HepG2 (cell line): Measurements from ENCODE around the gene STC2. TPM values are rescaled to one million over a fixed set of nuclear protein-coding genes. Genes with fewer than 3 reads are reported as not detected.

Experiments
- ARNT ChIP-seq: fragments of 450-650 bp; IDR thresholded peaks from 2 replicates; pipeline ENCODE4 v1.6.1; 2017
- RARG ChIP-seq: sonication (generic); formaldehyde crosslinking; IDR thresholded peaks from 2 replicates; pipeline ENCODE4 v1.4.0; 2020; ENCODE audit warnings: low read depth, mild to moderate bottlenecking, missing genetic modification reagents
- SMAD1 ChIP-seq: sonication (generic); formaldehyde crosslinking; IDR thresholded peaks from 2 replicates; pipeline ENCODE4 v1.4.0; 2020; ENCODE audit warnings: missing genetic modification reagents, low read depth, mild to moderate bottlenecking, borderline replicate concordance
- ZNF354B ChIP-seq: sonication (generic); formaldehyde crosslinking; IDR thresholded peaks from 2 replicates; pipeline ENCODE4 v1.8.0; 2022; ENCODE audit warnings: mild to moderate bottlenecking, missing genetic modification reagents
- ZNF44 ChIP-seq: sonication (generic); formaldehyde crosslinking; IDR thresholded peaks from 2 replicates; pipeline ENCODE4 v1.5.1; 2020; ENCODE audit warnings: mild to moderate bottlenecking, missing genetic modification reagents
- polyA plus RNA-seq, 8 experiments: library from polyadenylated mRNA; depleted of rRNA in 3 of 8; stranded (reverse) in 7 of 8; unstranded in 1 of 8; fragments of >200 nt; fragmentation: Illumina TruSeq in 4 of 8; extraction: Trizol in 4 of 8; gene quantifications; 2 replicates each; pipeline versions ENCODE4 v1.2.1 to v1.2.3, GENCODE V29; 2011 to 2016; ENCODE audit warnings: low read depth in 4 of 8, missing spikeins in 1 of 8, mixed read lengths in 1 of 8; ENCODE audit not compliant: insufficient read depth in 1 of 8
- total RNA-seq, 5 experiments: library from RNA; depleted of rRNA; stranded (reverse); fragments of >200 nt; fragmentation: Illumina TruSeq; extraction: Trizol; gene quantifications; 2 replicates each; pipeline ENCODE4 v1.2.3, GENCODE V29; 2016; ENCODE audit warnings: low read depth in 1 of 5
- TF ChIP-seq, protein P1 (sequence below): sonication (generic); formaldehyde crosslinking; IDR thresholded peaks from 2 replicates; pipeline ENCODE4 v1.5.0; 2020; ENCODE audit warnings: mild to moderate bottlenecking, missing genetic modification reagents, borderline replicate concordance
- TF ChIP-seq, protein P2 (sequence below): sonication (generic); formaldehyde crosslinking; IDR thresholded peaks from 2 replicates; pipeline ENCODE4 v1.9.0; 2022; ENCODE audit warnings: missing genetic modification reagents, mild to moderate bottlenecking, borderline replicate concordance
- TF ChIP-seq, protein P3 (sequence below): IDR thresholded peaks from 2 replicates; pipeline ENCODE4 v1.6.1; 2018; ENCODE audit warnings: missing genetic modification reagents, mild to moderate bottlenecking, missing compliant biosample characterization
- TF ChIP-seq, protein P4 (sequence below): sonication (generic); formaldehyde crosslinking; IDR thresholded peaks from 2 replicates; pipeline ENCODE4 v1.5.0; 2020; ENCODE audit warnings: mild to moderate bottlenecking, missing genetic modification reagents, borderline replicate concordance

The STC2 gene
- total and polyA plus RNA-seq, 2 of the 13 experiments (the other 11 are each of a cell fraction or from before 2014, with no cell fraction given), result 27.1 to 69.2 TPM

DNA sequence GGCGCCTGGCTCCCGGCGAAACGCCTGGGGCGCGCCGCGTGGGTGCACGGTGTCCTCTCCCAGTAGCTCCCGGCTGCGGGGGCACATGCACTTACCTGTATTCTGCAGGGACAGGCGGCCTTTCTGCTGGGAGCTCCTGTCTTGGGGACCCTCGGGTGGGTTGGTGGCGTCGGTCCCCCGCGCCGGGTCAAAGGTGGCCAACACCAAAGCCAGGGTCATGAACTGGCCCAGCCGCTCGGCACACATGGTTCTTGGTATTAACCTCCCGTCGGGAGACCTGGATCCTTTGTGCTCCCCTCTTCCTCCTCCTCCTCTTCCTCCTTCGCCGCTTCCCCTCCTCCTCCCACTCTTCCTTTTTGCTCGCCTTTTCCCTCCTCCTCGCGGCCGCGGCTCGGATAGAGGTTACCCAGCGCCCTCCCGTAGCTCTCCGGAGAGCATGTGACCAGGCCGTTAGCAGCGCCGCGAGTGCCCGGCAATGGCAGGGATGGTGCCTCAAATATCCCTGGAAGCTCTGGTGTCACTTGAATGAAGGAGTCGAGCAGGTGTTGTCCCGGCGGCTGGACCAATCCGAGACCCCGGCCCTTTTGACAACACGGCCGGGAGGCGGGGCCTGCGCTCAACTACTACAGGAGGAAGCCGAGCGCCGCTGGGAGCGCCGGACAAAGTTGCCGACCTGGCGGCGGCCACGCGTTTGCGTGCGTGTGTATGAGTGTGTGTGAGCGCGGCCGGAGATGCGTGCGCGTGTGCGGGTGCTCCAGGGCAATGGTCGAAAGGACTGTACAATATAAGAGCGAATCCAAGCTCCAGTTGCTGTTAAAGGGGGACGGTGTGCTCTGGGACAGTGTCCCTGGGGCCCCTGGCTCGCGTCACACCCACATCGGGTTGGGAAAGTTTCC is at the start of gene STC2 (continued):
- TF ChIP-seq, protein P1, sequence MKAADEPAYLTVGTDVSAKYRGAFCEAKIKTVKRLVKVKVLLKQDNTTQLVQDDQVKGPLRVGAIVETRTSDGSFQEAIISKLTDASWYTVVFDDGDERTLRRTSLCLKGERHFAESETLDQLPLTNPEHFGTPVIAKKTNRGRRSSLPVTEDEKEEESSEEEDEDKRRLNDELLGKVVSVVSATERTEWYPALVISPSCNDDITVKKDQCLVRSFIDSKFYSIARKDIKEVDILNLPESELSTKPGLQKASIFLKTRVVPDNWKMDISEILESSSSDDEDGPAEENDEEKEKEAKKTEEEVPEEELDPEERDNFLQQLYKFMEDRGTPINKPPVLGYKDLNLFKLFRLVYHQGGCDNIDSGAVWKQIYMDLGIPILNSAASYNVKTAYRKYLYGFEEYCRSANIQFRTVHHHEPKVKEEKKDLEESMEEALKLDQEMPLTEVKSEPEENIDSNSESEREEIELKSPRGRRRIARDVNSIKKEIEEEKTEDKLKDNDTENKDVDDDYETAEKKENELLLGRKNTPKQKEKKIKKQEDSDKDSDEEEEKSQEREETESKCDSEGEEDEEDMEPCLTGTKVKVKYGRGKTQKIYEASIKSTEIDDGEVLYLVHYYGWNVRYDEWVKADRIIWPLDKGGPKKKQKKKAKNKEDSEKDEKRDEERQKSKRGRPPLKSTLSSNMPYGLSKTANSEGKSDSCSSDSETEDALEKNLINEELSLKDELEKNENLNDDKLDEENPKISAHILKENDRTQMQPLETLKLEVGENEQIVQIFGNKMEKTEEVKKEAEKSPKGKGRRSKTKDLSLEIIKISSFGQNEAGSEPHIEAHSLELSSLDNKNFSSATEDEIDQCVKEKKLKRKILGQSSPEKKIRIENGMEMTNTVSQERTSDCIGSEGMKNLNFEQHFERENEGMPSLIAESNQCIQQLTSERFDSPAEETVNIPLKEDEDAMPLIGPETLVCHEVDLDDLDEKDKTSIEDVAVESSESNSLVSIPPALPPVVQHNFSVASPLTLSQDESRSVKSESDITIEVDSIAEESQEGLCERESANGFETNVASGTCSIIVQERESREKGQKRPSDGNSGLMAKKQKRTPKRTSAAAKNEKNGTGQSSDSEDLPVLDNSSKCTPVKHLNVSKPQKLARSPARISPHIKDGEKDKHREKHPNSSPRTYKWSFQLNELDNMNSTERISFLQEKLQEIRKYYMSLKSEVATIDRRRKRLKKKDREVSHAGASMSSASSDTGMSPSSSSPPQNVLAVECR (CRISPR knock-in tag), result peak; percentile 91
- TF ChIP-seq ZNF354B (CRISPR knock-in tag) (no peak), ZNF44 (CRISPR knock-in tag) (0 out of 2 replicates have a peak, but pooled peaks have one; percentile 54), RARG (CRISPR knock-in tag) (0 out of 2 replicates have a peak, but pooled peaks have one; percentile 60), ARNT (no peak), SMAD1 (no peak)
- TF ChIP-seq, protein P2, sequence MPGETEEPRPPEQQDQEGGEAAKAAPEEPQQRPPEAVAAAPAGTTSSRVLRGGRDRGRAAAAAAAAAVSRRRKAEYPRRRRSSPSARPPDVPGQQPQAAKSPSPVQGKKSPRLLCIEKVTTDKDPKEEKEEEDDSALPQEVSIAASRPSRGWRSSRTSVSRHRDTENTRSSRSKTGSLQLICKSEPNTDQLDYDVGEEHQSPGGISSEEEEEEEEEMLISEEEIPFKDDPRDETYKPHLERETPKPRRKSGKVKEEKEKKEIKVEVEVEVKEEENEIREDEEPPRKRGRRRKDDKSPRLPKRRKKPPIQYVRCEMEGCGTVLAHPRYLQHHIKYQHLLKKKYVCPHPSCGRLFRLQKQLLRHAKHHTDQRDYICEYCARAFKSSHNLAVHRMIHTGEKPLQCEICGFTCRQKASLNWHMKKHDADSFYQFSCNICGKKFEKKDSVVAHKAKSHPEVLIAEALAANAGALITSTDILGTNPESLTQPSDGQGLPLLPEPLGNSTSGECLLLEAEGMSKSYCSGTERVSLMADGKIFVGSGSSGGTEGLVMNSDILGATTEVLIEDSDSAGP (CRISPR knock-in tag), result peak; percentile 76
- TF ChIP-seq, protein P3, sequence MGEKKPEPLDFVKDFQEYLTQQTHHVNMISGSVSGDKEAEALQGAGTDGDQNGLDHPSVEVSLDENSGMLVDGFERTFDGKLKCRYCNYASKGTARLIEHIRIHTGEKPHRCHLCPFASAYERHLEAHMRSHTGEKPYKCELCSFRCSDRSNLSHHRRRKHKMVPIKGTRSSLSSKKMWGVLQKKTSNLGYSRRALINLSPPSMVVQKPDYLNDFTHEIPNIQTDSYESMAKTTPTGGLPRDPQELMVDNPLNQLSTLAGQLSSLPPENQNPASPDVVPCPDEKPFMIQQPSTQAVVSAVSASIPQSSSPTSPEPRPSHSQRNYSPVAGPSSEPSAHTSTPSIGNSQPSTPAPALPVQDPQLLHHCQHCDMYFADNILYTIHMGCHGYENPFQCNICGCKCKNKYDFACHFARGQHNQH (CRISPR knock-in tag), result peak; percentile 90
- TF ChIP-seq, protein P4, sequence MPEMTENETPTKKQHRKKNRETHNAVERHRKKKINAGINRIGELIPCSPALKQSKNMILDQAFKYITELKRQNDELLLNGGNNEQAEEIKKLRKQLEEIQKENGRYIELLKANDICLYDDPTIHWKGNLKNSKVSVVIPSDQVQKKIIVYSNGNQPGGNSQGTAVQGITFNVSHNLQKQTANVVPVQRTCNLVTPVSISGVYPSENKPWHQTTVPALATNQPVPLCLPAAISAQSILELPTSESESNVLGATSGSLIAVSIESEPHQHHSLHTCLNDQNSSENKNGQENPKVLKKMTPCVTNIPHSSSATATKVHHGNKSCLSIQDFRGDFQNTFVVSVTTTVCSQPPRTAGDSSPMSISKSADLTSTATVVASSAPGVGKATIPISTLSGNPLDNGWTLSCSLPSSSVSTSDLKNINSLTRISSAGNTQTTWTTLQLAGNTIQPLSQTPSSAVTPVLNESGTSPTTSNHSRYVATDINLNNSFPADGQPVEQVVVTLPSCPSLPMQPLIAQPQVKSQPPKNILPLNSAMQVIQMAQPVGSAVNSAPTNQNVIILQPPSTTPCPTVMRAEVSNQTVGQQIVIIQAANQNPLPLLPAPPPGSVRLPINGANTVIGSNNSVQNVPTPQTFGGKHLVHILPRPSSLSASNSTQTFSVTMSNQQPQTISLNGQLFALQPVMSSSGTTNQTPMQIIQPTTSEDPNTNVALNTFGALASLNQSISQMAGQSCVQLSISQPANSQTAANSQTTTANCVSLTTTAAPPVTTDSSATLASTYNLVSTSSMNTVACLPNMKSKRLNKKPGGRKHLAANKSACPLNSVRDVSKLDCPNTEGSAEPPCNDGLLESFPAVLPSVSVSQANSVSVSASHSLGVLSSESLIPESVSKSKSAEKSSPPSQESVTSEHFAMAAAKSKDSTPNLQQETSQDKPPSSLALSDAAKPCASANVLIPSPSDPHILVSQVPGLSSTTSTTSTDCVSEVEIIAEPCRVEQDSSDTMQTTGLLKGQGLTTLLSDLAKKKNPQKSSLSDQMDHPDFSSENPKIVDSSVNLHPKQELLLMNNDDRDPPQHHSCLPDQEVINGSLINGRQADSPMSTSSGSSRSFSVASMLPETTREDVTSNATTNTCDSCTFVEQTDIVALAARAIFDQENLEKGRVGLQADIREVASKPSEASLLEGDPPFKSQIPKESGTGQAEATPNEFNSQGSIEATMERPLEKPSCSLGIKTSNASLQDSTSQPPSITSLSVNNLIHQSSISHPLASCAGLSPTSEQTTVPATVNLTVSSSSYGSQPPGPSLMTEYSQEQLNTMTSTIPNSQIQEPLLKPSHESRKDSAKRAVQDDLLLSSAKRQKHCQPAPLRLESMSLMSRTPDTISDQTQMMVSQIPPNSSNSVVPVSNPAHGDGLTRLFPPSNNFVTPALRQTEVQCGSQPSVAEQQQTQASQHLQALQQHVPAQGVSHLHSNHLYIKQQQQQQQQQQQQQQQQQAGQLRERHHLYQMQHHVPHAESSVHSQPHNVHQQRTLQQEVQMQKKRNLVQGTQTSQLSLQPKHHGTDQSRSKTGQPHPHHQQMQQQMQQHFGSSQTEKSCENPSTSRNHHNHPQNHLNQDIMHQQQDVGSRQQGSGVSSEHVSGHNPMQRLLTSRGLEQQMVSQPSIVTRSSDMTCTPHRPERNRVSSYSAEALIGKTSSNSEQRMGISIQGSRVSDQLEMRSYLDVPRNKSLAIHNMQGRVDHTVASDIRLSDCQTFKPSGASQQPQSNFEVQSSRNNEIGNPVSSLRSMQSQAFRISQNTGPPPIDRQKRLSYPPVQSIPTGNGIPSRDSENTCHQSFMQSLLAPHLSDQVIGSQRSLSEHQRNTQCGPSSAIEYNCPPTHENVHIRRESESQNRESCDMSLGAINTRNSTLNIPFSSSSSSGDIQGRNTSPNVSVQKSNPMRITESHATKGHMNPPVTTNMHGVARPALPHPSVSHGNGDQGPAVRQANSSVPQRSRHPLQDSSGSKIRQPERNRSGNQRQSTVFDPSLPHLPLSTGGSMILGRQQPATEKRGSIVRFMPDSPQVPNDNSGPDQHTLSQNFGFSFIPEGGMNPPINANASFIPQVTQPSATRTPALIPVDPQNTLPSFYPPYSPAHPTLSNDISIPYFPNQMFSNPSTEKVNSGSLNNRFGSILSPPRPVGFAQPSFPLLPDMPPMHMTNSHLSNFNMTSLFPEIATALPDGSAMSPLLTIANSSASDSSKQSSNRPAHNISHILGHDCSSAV (CRISPR knock-in tag), result no peak
